Medulla oblongata (tissue), 1 donor: ENCODE data around the gene HPSE.
"Not testable (repeated sequence)": the region's sequence is repeated elsewhere in the genome, so short reads cannot be mapped to it uniquely, and the experiment has no call there.

Experiments used
- DNase-seq: peaks from one replicate; pipeline ENCODE4 v3.0.0-alpha.2; 2015; ENCODE audit errors: extremely low spot score

The HPSE gene

DNA sequence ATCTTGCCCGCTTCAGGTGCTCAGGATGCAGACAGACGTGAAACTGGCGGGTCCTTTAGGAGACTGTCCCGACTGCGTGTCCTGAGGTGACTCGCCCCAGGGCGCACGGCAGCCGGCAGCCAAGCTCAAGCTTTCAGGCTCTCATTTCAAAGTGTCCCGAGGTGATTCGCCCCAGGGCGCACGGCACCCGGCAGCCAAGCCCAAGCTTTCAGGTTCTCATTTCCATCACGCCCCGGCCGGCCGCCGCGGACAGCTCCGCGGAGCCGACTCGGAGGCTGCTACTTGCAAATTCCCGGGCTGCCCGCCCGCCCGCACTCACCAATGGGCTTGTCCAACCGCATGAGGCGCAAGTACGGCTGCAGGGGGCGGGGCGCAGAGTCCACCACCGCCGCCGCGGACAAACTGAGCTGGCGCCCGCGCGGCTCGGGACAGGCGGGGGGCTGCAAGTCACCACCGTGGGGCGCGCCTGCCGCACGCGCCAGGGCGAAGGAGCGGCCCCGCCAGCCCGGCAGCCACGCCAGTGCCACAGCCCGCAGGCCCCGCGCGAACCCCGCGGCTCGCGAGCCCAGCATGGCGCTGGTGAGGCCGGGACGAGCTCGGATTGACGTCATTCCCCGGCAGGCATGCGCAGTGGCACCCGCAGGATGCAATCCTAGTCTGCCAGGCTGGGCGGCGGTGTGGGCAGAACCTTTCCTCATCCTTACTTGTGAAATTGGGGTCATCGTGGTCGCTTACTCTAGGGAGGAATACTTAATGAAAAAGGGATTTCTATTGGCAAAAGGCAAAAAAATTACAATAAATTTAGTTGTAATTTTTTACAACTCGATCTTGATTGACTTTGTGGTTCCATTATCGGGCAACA lies 50.2 kb downstream of the HPSE start, which contains the start of gene COQ2:
Gene COQ2, minus strand, starts transcription at position 606 of the 862 bp plus-strand sequence. Its CDS starts 34 bp downstream, at position 572.
- peak; percentile 97 for DNase-seq

DNA sequence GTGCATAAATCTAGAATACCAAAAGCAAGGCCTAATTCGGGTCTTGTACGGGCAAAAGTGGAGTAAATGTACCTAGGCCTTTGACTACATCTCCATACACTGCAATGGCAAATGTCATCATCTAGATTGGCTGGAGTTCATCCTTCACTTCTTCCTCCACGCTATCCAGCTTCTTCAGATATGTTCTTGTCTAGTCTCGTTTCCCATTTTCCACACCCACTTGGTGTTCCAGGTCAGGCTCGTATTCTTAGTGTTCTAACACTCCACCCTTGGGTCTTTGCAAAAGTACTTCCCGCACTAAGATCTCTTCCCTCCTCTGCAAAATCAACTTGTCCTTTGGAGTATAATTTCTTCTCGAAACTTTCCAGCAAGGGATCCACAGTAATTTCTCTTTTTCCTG lies 51.5 kb downstream of the HPSE start:
- peak; percentile 9 for DNase-seq

DNA sequence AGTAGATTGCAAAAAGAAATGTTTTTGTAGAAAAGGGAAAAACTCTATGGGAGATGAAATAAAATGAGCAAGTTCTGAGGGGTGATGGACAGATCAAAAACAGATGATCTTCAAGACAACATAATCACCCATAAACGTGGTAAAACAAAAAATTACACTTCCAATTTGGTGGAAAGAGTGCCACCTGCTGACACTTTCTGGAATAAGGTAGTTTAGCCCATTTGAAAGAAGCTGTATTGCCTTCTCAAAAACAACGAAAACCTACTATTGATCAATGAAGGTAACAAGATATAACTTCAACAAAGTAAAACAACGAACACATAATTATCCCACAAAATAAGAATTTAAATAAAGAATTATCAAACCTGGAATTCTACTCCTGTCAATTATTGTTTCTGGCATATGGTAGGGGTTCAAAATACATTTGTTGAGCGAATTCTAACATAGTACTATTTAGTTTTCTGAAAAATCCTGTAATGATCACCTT lies 52.6 kb downstream of the HPSE start:
- DNase-seq, result peak; percentile 76

DNA sequence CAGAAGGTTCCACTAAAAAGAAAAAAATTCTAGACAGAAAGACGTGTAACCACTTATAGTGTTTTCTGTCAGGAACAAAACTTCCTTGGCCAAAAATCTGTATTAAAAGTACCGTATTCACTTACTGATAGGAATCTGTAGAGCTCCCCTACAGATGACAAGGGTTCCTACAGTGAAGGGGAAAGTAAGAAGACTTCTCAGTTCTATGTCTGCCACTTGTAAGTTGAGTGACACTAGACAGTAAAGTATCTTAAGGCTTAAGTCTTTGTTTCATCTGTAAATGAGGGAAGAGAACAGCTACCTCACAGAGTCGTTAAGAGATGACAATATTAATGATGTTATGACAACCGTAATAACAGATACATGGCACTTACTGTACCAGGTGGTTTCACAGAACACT lies 53.3 kb downstream of the HPSE start:
- DNase-seq, result no peak

DNA sequence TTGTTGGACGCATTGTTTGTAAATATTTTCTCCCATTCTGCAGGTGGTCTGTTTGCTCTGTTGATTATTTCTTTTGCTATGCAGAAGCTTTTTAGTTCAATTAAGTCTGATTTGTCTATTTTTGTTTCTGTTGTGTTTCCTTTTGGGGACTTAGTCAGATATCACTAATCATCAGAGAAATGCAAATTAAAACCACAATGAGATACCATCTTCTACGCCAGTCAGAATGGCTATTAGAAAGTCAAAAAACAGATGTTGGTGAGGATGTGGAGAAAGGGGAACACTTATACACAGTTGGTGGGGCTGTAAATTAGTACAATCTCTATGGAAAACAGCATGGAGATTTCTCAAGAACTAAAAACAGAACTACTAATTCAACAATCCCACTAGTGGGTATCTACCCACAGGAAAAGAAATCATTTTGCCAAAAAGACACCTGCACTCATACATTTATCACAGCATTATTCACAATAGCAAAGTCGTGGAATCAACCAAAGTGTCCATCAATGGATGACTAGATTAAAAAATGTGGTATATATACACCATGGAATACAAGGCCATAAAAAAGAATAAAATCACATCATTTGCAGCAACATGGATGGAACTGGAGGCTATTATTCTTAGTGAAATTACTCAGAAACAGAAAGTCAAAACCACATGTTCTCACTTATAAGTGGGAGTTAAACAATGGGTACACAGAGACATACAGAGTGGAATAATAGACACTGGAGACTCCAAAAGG lies 58.2 kb downstream of the HPSE start:
- no peak for DNase-seq

DNA sequence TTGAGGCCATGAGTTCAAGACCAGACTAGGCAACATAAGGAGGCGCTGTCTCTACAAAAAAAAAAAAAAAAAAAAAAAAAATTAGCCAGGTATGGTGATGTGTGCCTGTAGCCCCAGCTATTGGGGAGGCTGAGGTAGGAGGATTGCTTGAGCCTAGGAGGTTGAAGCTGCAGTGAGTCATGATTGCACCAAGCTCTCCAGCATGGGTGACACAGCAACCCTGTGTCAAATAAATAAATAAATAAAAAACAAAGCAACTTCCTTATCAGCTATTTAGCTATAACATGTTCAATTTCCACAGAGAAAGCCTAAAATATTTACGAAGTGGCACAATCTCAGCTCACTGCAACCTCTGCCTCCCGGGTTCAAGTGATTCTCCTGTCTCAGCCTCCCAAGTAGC lies 60.7 kb downstream of the HPSE start:
- not testable (repeated sequence) for DNase-seq

DNA sequence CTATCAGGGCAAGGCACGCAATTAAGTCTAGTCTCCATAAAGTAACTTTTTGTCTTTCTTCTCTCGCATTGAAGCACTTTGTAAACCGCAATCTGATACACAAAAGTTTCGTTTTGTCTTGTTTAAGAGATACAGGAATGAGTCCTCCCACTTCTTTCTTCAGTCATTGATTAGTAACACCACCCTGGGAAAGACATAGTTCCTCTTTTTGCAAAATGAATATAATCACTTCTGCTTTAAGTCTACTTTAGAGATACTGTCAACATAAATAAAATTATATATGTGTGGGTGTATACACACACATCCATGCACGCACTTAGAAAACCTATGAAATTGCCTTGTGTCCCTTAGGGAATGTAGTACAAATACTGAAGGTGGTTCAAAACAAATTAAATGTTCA lies 61.7 kb downstream of the HPSE start:
- DNase-seq, result no peak

DNA sequence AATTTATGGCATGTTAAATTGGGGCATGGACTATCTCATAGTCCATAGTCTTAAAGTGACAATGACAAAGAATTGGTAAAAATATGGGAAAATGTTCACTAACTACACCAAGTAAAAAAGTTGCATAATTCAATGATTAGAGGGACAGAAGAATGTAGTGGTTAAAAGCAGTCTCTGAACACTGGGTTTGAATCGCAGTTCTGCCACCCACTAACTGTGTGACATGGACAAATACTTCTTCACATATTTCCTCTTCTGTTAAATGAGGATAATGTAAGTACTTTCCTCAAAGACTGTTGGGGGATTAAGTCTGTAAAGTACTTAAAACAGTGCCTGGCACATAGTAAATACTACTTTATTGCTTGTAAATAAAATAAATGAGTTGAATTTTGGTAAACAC lies 65.4 kb downstream of the HPSE start:
- DNase-seq, result no peak

DNA sequence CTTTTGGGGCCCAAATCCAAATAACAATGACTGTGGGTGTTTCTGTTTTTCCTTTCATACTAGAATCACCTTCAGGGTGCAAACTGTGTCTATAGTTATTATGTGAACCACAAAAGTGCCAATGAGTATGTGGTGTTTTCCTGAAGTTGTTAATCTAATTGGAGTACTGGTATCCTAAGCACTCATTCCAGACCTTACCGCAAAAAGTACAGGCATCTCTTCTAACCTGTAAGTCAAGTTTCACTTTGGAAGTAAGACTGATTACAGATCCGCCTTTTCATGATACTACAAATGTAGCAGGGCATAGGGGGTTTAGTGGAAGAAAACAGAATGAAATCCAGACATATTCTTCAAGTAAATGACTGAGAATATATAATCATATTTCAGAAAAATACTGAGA lies 66.2 kb downstream of the HPSE start:
- DNase-seq, result no peak

DNA sequence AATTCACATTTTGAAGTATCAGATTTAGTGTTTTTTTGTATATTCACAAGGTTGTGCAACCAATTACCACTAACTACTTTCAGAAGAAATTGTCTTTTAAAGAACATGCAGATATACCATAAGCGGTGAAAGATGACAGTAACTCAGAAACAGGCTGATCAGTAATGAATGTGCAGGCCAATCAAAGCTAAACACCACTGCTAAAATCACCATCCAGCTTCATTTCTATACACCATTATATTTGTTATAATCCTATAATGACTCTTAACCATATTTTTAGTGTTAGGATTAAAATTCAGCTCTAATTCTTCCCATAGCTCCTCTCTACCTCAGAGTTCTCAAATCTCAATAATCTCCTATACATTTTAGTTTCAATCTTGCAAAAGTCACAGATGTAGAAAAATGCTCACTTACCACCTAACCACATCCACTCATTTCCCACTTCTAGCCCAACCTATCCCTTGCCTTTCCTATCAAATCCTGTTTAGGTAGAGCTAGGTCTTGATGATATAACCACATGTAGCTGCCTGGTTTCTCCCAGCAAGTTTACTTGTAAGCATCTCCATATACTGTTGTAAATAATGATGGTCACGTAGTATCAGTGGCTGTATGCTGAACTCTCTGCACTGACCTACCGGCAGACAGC lies 66.7 kb downstream of the HPSE start:
- DNase-seq, result no peak

DNA sequence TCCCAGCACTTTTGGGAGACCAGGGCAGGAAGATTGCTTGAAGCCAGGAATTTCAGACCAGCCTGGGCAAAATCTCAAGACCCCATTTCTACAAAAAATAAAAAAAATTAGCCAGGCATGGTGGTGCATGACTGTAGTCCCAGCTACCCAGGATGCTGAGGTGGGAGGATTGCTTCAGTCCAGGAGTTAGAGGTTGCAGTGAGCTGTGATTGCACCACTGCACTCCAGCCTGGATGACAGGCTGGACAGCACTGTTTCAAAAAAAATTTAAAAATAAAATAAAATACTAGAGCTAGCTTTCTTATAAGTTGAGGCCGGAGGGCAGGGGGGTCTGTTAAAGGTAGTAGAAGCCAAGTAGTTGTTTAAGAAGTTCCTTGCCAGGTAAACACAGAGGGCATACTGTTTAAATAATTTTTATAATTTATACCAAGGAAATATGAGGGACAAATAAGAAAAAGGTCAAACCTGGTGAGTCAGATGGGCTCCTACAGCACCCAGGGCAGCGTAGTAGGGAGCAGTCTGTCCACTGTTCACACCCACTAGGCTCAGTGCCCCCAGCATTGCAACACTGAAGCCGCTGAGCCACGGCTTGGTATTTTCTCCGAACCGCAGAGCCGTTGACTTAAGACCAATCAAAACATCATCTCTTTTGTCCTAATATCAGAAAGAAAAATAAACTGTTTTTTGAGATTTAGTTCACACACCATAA lies 67.4 kb downstream of the HPSE start:
- no peak for DNase-seq

DNA sequence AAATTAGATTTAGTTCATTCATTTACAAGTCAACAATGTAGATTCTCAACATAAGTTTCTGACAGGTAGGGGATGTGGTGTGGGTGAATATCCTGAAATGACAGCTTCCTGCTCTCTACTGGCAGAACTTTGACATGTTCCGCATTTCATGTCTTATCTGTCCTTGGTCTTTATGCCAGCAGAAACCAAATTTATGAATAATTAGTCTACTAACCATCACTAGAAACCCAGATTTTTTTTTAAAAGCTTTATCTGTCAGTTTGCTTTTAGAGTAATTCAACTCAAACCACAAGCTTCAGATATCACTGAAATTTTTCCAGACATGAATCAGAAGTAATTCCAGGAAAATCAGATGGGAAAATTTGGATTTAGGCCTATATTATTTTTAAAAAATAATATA lies 68.0 kb downstream of the HPSE start:
- no peak for DNase-seq

DNA sequence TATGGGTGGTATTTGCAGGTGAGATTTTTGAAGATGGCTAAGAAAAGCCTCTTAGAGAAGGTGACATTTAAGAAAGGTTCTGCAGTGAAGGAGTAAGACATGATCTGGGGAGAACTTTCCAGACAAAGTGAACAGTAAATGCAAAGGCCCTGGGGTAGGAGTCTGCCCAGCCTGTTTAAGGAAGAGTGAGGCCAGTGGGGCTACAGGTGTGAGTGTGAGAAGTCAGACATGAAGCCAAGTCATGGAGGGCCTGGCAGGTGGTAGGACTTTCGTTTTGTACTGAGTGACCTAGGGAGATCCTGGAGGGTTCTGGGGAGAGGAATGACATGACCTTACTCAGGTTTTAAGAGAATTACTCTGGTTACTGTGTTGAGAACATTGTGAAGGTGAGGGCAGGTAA lies 71.5 kb downstream of the HPSE start:
- no peak for DNase-seq

DNA sequence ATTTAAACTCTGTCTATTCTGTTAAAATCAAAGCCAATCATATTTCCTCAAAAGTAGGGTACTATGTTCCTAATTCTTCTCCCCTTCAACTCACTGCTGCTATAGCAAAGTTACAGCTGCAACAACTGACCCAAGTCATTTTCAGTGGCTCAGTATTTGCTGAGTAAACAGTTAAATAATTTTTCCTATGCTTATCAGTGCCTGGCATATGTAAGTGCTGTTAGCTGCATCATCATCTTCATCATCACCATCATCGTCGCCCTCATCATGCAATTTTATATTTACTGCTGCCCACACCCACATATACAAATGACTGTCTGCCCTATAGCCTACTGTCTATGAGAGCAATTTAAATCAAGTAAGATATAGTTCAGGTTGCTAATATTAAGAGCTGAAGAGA lies 72.0 kb downstream of the HPSE start:
- no peak for DNase-seq

DNA sequence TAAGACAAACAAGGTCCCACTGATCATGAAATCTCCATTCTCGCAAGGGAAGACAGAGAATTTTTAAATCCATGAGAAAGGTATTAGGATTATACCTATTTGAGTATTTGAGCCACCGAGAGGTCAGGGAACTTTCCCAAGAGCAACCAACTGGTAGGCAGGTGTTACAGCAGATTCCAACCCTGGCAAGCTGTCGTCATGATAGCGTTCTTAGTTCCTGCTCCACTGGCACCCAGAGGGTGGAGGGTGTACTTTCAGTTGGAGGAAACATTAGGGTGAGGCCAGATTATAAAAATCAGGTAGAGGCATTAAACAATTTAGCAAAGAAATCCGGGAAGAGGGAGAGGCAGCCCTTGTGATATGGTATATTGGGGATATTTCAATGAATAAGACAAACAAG lies 73.3 kb downstream of the HPSE start:
- no peak for DNase-seq

DNA sequence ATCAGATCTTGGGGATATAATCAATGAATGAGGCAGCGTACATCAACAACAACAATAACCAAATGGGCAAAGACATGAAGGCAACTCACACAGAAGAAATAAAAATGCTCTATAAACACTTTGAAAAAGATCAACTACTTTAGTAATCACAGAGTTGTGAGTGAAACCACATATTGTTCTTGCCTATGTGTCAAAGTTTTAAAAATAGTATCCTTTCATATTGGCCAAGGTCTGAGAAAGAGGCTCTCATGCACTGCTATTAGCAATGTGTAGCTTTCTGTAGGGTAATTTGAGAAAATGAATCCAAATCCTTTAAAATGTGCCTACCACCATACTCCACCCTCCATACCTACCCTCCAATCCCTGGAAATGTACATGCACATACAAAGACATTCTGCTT lies 75.1 kb downstream of the HPSE start:
- DNase-seq, result no peak

DNA sequence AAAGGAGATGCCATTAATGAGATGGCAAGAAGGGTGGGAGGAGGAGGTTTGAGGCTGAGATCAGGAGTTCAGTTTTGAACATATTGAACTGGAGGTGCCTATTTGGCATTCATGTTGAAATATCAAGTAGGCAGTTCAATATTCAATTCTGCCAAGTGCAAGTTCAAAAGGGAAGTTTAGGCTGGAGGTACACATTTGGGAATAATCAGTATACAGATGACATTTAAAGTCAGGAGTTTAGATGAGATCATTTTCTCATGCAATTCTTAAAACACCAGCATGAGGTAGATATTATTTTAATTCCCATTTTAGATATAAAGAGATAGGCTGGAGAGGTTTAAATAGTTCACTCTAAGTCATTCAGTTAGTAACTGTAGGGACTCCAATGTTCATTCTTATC lies 76.2 kb downstream of the HPSE start:
- no peak for DNase-seq

DNA sequence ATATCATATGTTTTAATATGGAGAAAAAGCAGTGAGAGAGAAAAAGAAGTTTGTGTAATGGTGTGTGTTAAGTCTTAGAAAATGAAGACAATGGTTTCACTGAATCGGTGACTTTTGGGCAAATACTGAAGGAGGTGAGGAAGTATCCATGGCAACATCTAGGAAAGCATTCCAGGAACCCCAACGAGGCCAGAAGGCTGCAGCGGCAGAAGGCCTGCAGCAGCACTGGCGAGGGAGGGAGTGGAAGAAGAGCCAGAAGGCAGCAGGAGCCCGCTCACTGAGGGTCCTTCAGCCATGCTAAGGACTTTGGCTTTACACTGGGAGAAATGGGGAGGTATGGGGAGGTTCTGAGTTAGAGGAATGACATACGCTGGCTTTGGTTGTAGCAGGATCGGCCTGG lies 76.8 kb downstream of the HPSE start:
- no peak for DNase-seq

DNA sequence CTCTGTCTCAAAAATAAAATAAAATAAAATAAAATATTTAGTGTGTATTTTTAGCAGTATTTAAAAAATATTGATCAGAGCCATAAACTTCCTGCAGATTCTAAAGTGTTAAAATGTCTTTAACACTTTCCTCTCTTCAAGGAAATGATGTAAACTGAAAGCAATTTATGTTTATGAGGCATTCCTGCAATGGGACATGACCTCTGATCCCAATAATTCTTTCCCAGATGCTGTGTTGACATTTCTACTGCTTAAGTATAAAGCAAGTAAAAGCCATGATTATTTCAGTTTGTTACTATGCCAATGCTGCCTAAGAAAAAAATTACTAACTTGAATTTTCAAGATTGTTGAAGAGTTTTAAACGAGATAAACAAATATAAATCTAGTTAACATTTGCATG lies 79.1 kb downstream of the HPSE start:
- no peak for DNase-seq

DNA sequence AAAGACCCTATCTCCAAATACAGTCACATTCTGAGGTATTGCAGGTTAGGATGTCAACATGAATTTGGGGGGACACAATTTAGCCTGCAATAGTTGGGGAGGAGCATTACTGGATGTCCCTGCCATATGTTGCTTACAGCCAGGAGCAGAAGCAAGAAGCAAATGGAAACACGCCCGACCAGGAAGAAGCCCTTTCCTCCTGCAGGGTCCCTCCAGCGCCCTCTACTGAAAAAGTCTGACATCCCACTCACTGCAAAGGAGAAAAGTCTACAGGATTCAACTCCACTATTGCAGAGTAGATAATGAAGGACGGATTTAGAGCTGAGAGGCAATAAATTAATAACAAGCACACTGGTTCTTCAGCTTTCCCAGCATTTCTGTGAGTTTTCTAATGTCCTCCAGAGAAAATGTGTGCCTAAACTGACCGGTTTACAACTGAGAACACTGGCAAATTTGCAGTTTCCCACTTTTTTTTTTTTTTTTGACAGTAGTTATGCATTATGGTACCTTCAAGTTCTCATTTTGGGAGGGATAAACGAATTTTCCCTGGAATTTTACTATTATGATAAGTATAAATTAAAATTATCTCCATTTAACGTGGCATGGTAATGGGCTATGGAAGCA lies 81.8 kb downstream of the HPSE start:
- DNase-seq, result peak; percentile 64

DNA sequence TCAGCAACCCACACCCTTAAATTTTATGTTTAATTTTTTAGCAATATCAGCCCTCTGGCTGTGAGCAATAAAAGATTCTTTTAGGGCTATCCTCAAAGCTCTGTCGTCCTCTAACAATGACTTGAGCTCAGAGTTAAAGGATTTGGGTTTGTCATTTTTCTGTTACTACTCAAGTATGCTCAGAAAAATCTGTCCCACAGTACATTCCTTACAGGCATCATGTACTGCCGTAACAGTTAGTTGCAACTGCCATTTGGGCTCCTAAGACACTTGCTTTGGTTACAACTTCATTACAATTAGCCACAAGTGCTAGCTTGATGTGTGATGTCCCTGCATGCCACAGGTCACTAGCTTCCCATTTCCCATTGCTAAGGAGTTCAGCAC lies 83.2 kb downstream of the HPSE start:
- no peak for DNase-seq
